HuH-7.5 (cell line): ENCODE data around the gene PABPN1L.
"Not testable (repeated sequence)": the region's sequence is repeated elsewhere in the genome, so short reads cannot be mapped to it uniquely, and the experiment has no call there.

Experiments used
- DNase-seq: peaks from one replicate; pipeline ENCODE4 v3.0.0; 2011; ENCODE audit warnings: low spot score

Gene PABPN1L

GRCh38 chr16:88827727-88828126, 38.7 kb downstream of the PABPN1L start:
- DNase-seq = no peak

- DNase-seq = no peak
These were observed 40.2 kb downstream of the PABPN1L start for GRCh38 chr16:88826070-88826840.

DNA sequence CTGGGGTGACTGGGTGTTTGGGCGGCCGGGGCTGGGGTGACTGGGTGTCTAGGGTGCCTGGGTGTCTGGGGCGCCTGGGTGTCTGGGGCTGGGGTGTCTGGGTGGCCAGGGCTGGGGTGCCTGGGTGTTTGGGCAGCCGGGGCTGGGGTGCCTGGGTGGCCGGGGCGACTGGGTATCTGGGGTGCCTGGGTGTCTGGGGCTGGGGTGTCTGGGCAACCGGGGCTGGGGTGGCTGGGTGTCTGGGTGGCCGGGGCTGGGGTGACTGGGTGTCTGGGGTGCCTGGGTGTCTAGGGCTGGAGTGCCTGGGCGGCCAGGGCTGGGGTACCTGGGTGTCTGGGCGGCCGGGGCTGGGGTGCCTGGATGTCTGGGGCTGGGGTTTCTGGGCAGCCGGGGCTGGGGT, 41.3 kb downstream of the PABPN1L start:
- DNase-seq = no peak

DNA sequence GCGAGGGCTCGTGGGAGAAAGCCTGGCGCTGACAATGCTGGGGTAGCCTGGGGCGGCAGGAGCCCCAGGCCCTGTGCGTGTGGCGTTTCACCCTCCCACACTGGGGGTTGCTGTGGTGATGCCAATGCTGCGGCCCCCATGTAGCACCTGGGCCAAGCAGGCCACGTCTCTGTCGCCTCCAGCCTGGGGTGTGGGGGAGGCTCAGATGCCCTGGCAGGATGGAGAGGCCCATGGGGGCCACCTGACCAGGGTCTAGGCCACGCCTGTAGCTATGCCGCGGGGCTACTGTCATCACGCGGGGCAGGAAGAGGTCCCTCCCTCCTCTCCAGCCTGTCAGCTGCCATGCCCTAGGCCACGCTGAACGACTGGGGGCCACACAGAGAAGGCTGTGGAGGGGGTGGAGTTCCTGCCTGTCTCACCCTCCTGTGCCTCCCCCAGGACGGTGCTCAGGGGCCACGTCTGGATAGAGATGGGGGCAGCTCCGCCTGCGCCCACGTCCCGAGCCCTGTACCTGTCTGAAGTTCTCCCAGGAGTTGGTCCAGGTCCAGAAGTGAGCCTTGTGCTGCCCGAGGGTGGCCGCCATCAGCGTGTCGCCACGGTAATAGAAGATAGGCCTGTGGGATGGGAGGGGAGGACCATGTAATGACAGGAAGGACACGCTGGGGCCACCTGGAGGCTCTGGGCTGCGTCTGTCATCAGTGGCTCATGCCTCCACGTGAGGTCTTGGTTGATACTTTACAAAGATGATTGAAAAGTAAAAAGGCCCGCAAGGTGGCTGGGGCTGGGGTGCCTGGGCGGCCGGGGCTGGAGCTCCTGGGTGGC, 42.0 kb downstream of the PABPN1L start:
- no peak for DNase-seq

- DNase-seq = not testable (repeated sequence)
These were observed 42.8 kb downstream of the PABPN1L start for GRCh38 chr16:88823646-88824045.

GRCh38 chr16:88822281-88823040, 44.0 kb downstream of the PABPN1L start:
- no peak for DNase-seq

GRCh38 chr16:88821168-88821850, 45.2 kb downstream of the PABPN1L start:
- DNase-seq = no peak

DNA sequence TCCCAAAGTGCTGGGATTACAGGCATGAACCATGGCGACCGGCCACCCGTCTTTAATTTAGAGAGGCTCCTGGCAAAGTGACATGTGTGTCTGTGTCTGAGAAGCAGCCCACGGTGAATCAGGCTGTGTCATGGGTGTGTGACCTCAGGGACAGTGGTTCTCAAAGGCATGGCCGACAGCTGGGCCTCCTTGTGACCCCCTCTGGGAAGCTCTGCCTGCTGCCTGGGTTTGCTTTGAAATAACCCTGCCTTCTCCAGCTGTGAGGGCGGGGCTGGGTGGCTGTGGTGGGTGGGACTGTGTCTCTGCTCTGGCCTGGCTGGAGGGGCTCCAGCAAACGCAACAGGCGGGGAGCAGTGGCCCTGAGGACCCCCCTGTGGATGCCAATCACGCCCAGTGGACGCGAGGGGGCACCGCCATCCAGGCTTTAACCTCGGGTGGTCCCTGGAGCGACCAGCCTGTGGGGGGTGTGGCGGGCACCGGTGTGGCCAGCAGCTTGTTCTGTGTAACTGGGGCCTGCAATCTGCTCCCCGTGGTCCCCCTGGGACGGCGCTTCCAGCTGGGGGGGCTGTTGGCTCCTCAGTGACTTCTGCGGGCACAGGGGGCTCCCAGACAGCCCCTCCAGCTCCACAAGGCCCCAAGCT, 46.0 kb downstream of the PABPN1L start:
- no peak for DNase-seq

GRCh38 chr16:88819126-88819525, 47.3 kb downstream of the PABPN1L start:
- DNase-seq = no peak

DNA sequence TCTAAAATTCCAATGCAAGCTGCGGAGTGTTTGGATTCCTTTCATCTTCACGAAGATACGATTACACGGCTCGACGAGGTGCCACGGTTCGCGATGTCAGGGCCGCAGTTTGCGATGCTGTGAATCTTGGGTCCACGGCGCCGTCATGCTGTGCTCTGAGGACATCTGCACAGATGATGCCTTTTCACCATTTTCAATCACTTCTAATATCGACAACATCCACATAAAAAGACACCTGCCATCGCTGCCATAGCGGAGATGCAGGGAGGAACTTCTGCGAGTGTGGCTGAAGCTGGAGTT, 47.9 kb downstream of the PABPN1L start:
- no peak for DNase-seq

DNA sequence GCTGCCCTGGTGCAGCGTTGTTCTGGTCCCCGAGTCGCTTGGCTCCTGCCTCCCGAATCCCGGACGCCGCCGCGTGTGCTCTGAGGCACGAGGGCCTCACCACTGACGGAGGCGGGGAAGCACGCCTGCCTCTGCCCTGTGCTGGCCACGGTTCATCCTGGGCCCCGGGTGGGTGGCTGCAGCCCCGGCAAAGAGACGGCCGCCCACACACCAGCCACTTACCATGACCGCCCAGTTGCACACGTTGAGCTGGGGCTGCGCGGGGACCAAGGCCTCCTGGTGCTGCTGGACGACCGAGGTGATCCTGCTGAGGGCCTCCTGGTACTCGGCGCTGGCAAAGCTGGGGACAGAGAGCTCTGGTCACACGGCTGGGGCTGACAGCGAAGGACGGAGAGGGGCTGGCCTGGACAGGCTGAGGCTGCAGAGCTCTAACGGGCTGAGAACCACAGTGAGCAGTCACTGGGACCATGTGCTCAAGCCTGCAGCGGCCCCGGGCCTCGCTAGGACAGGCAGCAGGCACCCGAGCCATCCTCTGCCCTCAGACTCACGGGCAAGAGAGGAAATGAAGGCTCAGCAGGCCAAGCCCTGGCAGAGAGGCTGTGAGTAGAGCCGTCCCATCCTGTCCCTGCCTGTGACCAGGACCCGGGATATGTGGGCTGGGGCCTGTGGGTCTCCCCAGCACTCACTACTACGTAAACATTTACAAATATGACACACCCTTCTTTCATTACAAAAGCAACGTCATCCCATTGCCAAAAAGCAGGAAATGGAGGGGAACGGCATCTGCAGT, 48.5 kb downstream of the PABPN1L start:
- DNase-seq = no peak

DNA sequence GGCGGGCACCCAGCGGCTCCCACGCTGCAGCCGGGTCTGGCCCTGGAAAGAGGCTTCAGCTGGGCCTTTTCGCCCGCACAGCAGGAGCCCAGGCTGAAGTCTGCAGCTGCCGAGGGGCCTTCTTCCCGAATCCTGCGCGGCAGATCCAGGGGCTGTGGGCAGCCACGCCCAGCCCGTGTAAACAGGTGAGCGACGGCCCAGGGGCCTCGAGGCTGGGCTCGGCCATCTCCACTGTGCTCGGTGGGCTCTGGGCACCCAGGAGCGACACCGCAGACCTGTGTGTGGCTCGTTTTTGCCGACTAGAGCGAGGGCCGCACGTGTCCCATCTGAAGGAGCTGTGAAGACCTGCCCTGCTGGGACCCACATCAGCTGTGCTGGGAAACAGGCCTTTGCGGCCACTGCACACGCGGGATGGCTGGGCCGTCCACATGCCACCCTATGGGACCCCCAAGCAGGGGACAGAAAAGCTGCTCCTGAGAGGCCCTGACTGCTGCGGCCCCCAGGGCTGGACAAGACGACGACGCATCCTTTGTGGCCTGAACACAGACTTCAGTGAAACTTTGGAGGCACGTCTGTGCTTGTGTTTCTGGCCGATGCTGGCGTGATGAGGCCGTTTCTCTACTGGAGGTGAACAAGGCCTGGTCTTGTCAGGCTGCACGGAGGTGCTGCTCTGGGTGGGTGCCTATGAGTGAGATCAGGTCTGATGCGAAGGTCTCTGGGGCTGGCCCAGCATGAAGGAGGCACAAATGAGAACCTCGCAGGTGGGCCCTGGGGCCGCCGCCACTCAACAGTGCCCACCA, 49.5 kb downstream of the PABPN1L start:
- no peak for DNase-seq

- no peak for DNase-seq
These were observed 50.4 kb downstream of the PABPN1L start for GRCh38 chr16:88815901-88816589.

DNA sequence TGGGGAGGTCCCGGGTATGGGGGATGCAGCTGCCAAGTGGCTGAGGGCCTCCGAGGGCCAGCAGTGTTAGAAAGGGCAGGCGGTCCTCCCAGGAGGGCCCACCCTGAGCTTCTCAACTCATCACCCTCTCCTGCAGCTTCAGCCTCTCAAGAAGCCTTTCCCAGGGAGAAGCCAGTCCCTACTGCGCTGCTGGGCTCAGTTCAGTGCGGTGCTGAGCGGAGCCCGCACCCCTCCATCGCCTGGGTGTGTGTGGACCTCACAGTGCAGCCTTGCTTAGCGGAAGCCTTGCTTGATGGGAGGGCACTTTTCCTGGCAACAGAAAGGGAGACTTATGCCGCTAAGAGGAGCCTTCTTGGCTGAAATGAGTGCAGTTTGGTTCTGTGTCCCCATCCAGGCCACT, 51.2 kb downstream of the PABPN1L start:
- no peak for DNase-seq

DNA sequence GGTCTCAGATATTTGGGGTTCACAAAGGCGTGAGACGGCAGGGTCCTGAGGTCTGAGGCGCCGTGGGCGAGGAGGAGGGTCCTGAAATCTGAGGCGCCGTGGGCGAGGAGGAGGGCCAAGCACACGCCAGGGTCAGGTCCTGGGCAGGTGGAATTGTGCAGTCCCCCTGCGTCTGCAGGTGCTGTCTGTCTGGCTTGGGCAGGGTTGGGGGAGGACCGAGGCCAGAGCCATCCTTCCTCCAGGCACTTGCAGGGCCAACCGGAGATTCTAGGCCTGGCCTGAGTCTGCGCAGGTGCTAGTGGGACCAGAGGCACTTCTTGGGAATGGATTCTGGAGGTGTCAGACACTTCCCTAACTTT, 52.3 kb downstream of the PABPN1L start:
- DNase-seq = no peak
